GM19397 (cell line): ENCODE results near the gene GLCE.

Experiments
- ATAC-seq: cut with Tn5 transposase; IDR thresholded peaks from one replicate; pipeline ENCODE4 v1.9.1; 2021; ENCODE audit warnings: mild to moderate bottlenecking, moderate library complexity; ENCODE audit not compliant: unreplicated experiment

The GLCE gene

GRCh38 chr15:69160141-69160993 lies at the start of gene GLCE:
Gene GLCE, plus strand, starts transcription at chr15:69160635. Its CDS starts 95,172 bp downstream, at chr15:69255807.
- peak; percentile 95 for ATAC-seq

DNA sequence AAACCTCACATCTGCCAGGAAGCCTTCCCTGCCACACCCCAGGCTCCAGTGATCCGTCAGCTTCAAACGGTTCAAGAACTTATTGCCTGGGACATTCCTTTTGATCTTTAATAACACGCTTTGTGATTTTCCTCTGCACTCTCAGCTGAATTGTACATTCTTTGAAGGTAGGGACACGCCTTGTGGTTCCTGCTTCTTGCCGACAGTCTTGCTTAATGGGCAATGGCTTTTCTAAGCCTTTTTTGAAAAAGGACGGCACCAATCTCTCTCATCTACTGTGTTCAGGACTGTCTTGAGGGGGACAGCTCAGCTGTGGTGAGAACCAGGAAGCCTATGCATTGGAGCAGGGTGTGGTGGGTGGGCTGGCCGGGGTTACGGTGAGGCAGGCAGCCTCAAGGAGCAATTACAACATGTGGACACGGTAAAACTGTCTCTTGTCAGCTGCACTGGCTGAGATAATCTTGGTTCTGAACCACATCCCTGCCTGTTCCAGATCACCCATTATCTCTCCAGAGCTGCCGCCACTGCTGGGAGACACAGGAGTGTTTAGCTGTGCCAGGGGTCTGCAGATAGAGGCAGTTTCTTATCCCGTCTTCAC lies 46.0 kb upstream of the GLCE start:
- no peak for ATAC-seq

- ATAC-seq, result no peak
These were observed 45.4 kb upstream of the GLCE start for GRCh38 chr15:69115031-69115430.

- ATAC-seq, result no peak
These were observed 44.0 kb upstream of the GLCE start for GRCh38 chr15:69116391-69116790.

DNA sequence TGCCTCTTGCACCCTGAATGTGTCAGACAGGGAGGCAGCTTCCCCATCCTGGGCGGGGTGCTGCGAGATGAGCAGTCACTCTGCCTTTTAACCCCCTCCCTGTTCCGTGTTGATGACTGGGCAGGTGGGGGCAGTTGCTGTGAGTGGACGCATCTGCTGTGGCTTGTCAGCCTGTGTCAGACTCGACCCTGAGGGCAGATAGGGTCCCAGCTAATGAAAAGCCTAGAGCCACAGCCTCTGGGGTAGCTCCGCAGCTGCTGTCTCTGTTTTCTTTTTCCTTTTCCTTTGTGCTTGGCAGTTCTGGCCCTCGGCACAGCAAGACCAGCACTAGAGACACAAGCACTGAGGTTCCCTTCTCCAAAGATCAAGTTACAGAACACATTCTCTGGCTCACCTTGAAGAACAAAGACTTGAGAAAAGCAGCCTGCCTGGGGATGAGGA lies 43.0 kb upstream of the GLCE start:
- no peak for ATAC-seq

DNA sequence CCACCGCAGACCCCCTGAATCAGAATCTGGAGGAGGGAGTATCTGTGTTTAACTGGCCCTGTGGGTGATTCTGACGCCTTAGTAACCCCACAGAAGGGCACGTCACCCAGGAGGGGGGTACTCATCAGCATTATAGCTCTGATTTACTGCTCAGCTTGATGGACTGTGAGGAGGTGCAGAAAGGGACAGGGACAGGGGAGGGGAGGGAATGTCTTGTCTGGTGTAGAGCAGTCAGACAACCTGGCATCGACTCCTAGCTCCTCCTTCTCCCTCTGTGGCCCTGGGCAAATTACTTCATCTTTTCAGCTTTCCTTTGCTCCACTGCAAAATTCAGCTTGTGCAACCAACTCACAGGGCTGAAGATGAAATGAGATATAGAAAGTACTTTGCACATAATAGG lies 42.3 kb upstream of the GLCE start:
- no peak for ATAC-seq

GRCh38 chr15:69119001-69119400 lies 41.4 kb upstream of the GLCE start:
- no peak for ATAC-seq

- no peak for ATAC-seq
These were observed 40.6 kb upstream of the GLCE start for GRCh38 chr15:69119683-69120395.

DNA sequence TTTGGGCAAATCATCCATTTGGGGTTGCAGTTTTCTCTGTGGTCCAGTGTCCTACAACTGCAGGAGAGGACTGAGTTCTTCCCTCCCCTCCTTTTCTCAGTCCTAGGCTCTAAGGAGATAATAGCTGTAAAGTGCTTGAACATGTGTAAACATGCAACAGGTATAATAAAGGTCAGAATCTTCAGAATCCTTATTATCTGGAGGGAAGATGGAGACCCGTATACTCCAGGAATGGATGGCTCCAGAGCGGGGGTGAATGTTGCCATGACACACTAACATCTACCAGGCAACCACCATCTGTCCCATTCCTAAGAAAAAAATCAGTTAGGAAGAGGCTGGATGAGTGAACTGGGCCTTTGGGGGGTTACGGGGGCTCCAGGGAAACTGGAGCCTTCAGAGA lies 39.7 kb upstream of the GLCE start:
- no peak for ATAC-seq

DNA sequence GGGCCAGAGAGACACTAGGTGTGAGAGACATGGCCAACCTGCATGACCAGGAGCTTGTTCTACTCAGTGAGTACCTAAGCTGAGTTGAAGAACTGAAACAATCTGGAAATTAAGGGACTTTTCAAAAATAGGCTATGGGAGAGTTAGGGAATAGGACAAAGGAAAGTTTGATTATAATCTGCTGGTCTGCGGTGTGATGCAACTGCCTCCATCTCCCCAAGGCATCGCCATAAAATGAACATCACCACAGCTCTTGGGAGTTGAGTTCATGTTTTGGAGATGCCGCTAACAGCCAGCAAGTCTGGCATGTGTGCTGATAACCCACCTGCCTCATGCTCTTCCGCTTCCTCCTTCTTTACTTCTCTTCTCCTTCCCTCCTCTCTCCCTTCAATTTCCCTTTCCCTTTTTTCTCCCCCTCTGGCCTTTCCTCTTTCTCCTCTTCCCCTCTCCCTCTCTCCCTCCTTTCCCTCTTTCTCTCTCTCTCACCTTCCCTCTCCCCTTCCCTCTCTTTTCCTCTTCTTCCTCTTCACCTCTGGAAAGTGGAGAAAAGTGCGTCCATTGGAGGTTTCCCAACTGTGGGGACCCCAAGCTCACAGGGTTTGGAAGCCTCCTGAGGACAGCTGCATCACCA lies 39.1 kb upstream of the GLCE start:
- no peak for ATAC-seq

- ATAC-seq, result no peak
These were observed 35.2 kb upstream of the GLCE start for GRCh38 chr15:69125236-69125635.

- no peak for ATAC-seq
These were observed 34.4 kb upstream of the GLCE start for GRCh38 chr15:69126054-69126469.

DNA sequence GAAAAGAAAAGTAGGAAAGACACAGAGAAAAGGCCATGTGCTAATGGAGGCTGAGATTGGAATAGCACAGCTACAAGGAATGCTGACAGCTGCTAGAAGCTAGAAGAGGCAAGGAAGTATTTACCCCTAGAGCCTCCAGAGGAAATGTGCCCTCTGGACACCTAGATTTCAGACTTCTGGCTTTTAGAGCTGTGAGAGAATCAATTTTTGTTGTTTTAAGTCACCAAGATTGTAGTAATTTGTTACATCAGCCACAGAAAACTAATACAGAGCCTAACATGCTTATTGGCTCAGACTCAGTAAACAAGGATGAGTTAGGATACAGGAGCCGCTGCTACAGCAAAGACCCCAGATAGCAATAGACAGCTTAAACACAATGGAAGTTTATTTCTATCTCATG lies 33.1 kb upstream of the GLCE start:
- no peak for ATAC-seq

DNA sequence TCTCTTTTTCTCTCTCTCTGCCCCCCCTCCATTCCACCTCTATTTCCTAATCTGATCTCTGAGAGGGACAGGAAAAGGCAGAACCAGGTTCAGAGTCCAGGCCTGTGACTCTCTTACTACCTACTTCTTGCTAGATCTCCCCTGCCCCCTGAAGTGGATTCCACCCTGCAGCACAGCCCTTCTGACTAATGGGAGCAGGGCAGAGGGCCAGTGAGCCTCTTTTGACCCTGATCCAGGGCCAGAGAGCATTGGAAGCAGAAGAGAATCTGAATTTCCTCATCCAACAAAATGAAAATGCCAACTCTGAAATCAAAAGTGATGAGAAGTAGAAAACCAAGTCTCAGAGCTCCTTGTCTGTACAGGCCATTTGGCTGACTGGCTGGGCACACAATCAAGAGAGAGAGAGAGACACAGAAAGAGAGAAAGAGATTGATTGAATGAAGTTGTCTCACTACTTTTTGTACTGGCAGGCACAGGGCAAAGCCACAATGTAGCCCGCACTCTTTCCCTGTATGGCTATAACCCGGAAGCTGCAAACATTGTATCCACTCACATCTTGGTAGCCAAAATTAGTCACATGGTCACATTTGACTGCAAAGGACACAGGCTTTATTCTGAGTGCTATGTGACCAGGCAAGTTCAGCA lies 31.6 kb upstream of the GLCE start:
- no peak for ATAC-seq

DNA sequence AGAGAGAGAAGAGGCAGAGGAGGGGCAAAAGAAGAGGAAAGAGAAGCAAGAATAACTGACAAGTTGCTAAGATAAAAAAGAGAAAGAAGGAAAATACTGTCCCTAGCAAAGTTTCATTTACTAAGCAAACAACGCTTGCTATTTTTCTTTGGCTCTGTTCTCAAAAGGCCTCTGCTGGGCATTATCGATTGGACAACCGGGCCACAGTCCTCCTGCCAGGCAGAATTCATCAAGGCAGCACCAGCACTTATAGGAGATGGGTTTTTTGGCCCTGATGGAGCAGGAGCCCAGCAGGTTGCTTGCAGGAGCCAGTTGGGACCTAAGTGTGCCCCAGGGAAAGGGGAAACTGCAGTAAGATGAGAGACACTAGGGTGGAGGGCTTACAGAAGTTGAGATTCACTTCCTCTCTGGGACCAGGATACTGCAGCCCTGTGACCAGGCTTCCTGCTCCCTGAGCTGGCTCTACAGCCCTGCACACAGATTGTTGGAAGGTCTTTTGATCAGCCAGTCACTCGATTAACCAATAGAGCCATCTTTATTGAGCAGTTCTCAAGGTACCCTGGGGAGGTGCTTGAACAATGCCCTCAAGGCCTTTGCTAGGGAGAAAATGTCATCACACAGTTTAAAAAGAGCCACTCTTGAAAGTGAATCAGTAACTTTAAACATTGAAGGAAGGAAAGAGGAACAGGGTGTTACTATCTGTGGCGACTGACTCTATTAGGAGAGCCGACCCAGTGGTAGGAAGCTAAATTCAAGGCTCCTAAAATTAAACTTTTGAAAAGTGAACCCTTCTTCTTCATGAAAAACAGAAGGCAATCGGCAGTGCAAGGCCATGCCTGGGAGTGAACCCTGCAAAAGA lies 28.8 kb upstream of the GLCE start:
- no peak for ATAC-seq

DNA sequence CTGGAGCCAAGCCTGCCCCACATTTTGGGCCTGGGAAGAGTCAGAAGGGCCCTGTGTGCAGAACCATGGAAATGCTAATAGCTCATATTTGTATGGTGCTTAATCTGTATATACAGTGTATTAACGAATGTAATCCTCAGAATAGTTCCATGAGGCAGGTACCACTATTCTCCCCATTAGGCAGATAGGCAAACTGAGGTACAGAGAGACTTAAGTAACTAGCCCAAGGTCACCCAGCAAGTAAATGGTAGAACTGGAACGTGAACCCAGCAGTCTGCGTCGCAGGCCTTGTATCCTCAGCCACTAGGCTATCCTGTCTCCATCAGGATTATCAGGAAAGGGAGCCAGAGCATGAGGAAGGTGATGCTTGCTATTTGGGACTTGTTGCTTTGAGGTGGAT lies 28.0 kb upstream of the GLCE start:
- ATAC-seq, result no peak

DNA sequence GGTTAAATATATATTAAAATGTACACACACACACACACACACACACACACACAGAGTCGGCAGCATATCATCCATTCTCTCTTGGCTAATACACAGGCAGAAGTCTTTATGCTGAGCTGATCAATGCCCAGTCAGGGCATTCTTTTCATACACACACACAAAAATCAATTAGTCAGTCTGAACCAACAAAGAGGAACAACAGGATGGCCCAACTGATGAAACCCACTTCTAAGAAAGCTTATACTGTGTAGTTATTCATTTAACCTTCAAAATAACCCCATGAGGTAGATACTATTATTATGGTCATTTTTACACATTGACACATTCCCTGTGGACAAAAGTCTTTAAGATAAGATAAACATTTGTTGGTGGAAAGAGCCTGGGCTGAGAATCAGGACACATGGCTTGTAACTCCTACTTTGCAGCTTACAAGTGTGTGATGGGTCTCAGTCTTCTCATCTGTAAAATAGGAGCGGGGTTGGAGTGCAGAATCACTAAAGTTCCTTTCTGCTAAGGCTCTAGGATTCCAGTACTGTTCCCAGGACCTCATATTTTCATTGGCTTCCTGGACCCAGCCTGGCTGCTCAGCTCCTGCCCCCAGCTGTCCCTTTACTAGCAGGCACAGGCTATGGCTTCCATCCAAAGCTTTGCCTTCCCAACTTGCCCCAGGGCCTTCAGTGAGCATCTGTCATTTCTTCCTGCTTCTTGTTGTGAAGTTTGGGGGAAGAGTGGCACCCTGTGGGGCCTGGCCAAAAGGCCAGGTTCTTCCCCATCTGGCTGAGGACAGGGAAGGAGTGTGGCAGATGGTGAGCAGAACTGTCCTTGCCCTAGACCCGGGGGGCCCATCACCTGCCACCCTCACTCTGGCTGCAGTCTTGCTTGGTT lies 27.2 kb upstream of the GLCE start:
- no peak for ATAC-seq

- no peak for ATAC-seq
These were observed 26.4 kb upstream of the GLCE start for GRCh38 chr15:69133862-69134519.
